Activated naive CD4-positive, alpha-beta T cell treated with anti-CD3 and anti-CD28 coated beads for 36 hours (primary cell): ENCODE measurements around the gene LDLRAD4. TPM values are rescaled to one million over a fixed set of nuclear protein-coding genes. Genes with fewer than 3 reads are reported as not detected.
A peak's percentile ranks its signal among the peaks of the same experiment; 100 is the strongest.

Source experiments
- CTCF ChIA-PET: fragments of 350-600 bp; sonication (Branson Sonifier 250); formaldehyde crosslinking; loops from one replicate; lab custom pipeline; 2021; ENCODE audit warnings: antibody characterized with exemption; lab: Charles Lee
- DNase-seq: peaks from one replicate; pipeline ENCODE4 v3.0.0-alpha.2; 2020
- H3K27ac Mint-ChIP-seq: one replicate; pipeline ENCODE4 v1.8.0; 2021; ENCODE audit warnings: mild to moderate bottlenecking, mixed read lengths
- H3K27me3 Mint-ChIP-seq: one replicate; pipeline ENCODE4 v1.8.0; 2021; ENCODE audit warnings: low read depth, mixed read lengths
- H3K36me3 Mint-ChIP-seq: one replicate; pipeline ENCODE4 v1.8.0; 2021; ENCODE audit warnings: low read depth, mixed read lengths
- H3K4me1 Mint-ChIP-seq: one replicate; pipeline ENCODE4 v1.8.0; 2021; ENCODE audit warnings: low read depth, mixed read lengths
- H3K4me3 Mint-ChIP-seq: one replicate; pipeline ENCODE4 v1.8.0; 2021; ENCODE audit warnings: mild to moderate bottlenecking, moderate library complexity, mixed read lengths
- H3K9me3 Mint-ChIP-seq: one replicate; pipeline ENCODE4 v1.8.0; 2021; ENCODE audit warnings: mixed read lengths
- intact Hi-C: fragments of 100-400 bp; cut with micrococcal nuclease; formaldehyde crosslinking; loops from one replicate; pipeline ENCODE4 v1.15.1; 2023
- total RNA-seq, 2 experiments: library from RNA; stranded (reverse); gene quantifications; one replicate each; pipeline ENCODE4 v1.2.3, GENCODE V29; 2021

Gene LDLRAD4
- total RNA-seq, 2 experiments from 2014 or later: 19.4 to 21.3 TPM

DNA sequence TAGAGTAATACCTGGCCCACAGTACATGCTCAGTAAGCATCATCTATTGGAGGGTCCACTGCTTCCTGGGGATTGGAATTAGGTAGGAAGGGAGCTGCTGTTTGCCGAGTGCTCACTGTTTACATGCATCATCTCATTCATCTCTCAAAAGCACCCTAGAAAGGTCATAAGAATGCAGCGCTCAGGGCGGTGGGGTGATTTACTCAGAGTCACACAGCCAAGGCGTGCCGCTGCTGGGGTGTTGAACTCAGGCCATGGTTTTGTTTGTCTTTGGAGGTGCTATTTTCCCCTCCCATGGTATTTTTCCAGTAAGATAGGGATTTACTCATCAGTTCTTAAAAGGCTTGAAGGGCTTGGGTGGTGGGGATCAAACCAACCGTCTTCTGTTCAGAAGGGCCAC is 227.5 kb downstream of the LDLRAD4 start:
- intact Hi-C loops: no loop called here
- Mint-ChIP-seq H3K4me3 (no peak overlapping the region), H3K27me3 (no peaks in the 10 kb centered on the region), H3K4me1 (peaks cover 18% of the 10 kb centered on the region), H3K9me3 (no peaks in the 10 kb centered on the region), H3K27ac (no peak overlapping the region), H3K36me3 (no peaks in the 10 kb centered on the region)
- DNase-seq: no peak
- CTCF ChIA-PET: interaction anchor here (0.7 kb wide), 1 partner anchor 49 kb away, joined by 5 read pairs; no protein-coding TSS in a partner anchor

- Mint-ChIP-seq H3K4me1 (peaks cover 19% of the 10 kb centered on the region), H3K36me3 (no peaks in the 10 kb centered on the region), H3K27me3 (no peaks in the 10 kb centered on the region), H3K9me3 (no peaks in the 10 kb centered on the region), H3K4me3 (no peak overlapping the region), H3K27ac (no peak overlapping the region)
- intact Hi-C loops: no loop called here
- CTCF ChIA-PET: interaction anchor here (0.7 kb wide), 1 partner anchor 50 kb away, joined by 5 read pairs; no protein-coding TSS in a partner anchor
- peak; percentile 61 for DNase-seq
Measured at GRCh38 chr18:13446610-13447461, 228.3 kb downstream of the LDLRAD4 start.

- H3K9me3 Mint-ChIP-seq: no peaks in the 10 kb centered on the region
- no peak overlapping the region for H3K27ac Mint-ChIP-seq
- peaks cover 17% of the 10 kb centered on the region for H3K4me1 Mint-ChIP-seq
- H3K27me3 Mint-ChIP-seq: no peaks in the 10 kb centered on the region
- no peak overlapping the region for H3K4me3 Mint-ChIP-seq
- H3K36me3 Mint-ChIP-seq: no peaks in the 10 kb centered on the region
- DNase-seq: no peak
- CTCF ChIA-PET: no interaction called here
- intact Hi-C loops: no loop called here
Measured at GRCh38 chr18:13447621-13448334, 229.2 kb downstream of the LDLRAD4 start.

DNA sequence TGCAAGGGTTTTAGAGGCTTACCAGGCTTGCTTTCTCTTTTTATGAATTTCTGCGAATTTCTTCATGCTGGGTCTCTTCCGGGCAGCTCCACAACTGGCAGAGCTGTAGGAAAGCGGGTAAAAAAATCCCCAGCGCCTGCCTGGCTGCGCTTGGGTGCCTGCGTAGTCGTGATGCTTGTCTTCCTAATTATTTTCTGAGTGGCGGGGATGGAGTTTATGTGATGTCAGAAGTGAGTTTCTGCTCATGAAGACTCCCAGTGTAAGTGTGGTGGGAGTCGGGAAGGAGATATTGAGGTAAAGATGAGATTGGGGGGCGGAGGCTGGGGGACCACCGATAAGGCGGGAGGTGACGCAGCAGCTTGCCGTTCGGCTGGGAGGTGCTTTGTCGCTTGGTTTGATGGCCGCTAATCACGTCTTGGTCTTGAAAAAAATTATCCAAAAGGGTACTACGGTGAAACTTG is 229.8 kb downstream of the LDLRAD4 start:
- no peak overlapping the region for H3K27ac Mint-ChIP-seq
- H3K9me3 Mint-ChIP-seq: no peaks in the 10 kb centered on the region
- intact Hi-C loops: no loop called here
- no peaks in the 10 kb centered on the region for H3K36me3 Mint-ChIP-seq
- no peak overlapping the region for H3K4me3 Mint-ChIP-seq
- DNase-seq: no peak
- H3K4me1 Mint-ChIP-seq: peaks cover 14% of the 10 kb centered on the region
- CTCF ChIA-PET: no interaction called here
- no peaks in the 10 kb centered on the region for H3K27me3 Mint-ChIP-seq

DNA sequence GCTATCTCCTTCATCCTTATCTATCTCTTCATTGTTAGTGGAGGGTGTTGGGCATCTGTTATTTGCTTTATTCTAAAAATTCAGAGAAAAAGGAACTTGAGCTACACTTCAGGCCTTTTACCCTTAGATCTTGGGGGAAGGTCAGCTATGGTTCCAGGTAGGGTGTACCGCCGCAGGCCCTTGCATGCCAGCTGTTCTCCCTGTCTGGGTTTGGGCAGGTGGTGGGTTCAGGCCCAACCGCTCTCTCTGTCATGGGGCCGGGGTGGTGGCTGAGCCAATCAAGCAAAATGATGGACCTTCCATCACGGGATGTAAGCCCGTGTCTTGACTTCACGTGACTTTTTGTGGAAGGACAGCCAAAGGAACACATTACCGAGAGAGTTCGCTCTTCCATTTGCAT is 231.1 kb downstream of the LDLRAD4 start:
- CTCF ChIA-PET: no interaction called here
- Mint-ChIP-seq H3K9me3 (no peaks in the 10 kb centered on the region), H3K4me1 (peaks cover 9% of the 10 kb centered on the region), H3K27ac (no peak overlapping the region), H3K36me3 (no peaks in the 10 kb centered on the region), H3K27me3 (no peaks in the 10 kb centered on the region), H3K4me3 (no peak overlapping the region)
- intact Hi-C loops: no loop called here
- no peak for DNase-seq

DNA sequence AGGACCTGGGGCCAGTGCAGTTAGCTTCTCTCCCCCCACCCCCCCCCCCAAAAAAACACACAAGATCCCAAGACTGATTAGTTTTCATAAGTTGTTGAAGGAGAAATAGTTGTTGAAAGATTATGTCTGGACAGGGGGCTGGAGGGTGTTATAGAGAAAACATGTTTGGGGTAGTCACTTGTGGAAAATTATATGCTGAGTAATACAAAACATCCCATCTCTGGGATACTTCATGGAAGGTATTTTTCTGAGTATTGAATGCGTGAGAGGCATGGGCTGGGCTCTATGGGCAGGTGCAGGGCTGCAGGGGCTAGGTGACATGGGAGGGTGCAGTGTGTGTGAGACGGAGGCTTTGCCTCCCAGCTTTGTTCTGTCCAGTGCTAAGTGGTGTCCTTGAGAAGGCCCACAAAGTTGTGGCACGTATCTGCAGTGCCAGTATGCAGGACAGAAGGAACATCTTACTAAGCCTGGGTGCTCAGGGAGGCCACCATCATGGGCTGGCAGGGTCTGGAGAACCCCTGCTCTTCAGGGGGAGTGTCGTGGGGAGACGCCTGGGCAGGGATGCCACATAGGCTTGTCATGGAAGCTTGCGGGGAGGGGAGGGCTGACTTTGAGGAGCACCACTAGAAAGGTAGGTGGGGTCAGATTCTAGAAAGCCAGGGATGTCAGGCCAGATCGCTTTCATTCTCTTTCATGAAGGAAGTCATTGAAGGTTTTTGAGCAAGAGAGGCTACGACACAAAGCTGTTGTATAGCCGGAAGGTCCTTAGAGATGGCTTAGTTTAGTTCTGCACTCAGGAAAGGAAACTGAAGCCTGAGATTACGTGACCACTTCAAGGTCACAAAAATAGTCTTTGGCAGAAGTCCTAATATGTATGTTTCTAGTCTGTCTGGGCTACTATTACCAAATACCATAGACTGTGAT is 232.0 kb downstream of the LDLRAD4 start:
- H3K27ac Mint-ChIP-seq: no peak overlapping the region
- intact Hi-C loops: no loop called here
- DNase-seq: no peak
- no peaks in the 10 kb centered on the region for H3K9me3 Mint-ChIP-seq
- CTCF ChIA-PET: no interaction called here
- H3K27me3 Mint-ChIP-seq: no peaks in the 10 kb centered on the region
- no peaks in the 10 kb centered on the region for H3K36me3 Mint-ChIP-seq
- peaks cover 13% of the 10 kb centered on the region for H3K4me1 Mint-ChIP-seq
- H3K4me3 Mint-ChIP-seq: no peak overlapping the region

DNA sequence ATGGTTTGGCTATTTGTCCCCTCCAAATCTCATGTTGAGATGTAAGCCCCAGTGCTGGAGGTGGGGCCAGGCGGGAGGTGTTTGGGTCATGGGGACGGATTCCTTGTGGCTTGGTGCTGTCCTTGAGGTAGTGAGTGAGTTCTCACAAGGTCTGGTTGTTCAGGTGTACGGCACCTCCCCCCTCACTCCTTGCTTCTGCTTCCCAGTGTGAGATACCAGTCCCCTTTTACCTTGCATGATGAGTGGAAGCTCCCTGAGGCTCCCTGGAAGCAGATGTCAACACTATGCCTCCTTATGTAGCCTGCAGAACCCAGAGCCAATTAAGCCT is 232.6 kb downstream of the LDLRAD4 start:
- peaks cover 19% of the 10 kb centered on the region for H3K4me1 Mint-ChIP-seq
- intact Hi-C loops: no loop called here
- no peak overlapping the region for H3K27ac Mint-ChIP-seq
- H3K27me3 Mint-ChIP-seq: no peaks in the 10 kb centered on the region
- no peak overlapping the region for H3K4me3 Mint-ChIP-seq
- no peak for DNase-seq
- CTCF ChIA-PET: no interaction called here
- H3K9me3 Mint-ChIP-seq: no peaks in the 10 kb centered on the region
- H3K36me3 Mint-ChIP-seq: no peaks in the 10 kb centered on the region

DNA sequence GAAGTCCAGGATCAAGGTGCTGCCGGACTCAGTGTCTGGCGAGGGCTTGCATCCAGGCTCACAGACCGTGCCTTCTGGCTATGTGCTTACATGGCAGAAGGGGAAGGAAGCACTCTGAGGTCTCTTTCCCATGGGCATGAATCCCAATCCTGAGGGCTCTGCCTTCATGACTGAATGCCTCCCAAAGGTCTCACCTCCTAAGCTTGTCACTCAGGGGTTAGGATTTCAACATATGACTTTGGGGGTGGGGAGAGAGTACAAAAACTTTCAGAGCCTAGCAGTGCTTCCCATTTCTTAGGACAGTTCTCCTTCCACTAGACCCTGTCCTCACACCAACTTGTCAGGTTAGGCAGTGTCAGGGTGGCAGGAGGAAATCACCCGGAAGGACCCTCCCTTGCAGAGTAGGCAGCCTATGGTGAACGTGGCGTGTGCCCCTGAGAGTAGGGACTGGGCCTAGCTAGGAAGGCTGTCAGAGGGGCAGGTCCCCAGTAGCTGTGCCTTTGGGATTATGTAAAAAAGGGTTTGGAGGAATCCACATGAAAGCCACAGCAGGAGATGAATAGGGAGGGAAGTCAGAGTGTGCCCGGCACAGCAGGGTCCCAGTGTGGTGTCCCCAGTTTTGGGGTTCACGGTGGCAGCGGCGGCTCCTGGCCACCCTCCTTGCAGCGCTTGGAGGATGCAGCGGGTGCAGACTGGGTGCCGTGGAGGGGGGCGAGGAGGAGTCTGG is 233.3 kb downstream of the LDLRAD4 start:
- DNase-seq: no peak
- H3K4me3 Mint-ChIP-seq: no peak overlapping the region
- H3K36me3 Mint-ChIP-seq: no peaks in the 10 kb centered on the region
- H3K27me3 Mint-ChIP-seq: no peaks in the 10 kb centered on the region
- no peaks in the 10 kb centered on the region for H3K9me3 Mint-ChIP-seq
- intact Hi-C loops: no loop called here
- peaks cover 24% of the 10 kb centered on the region for H3K4me1 Mint-ChIP-seq
- no peak overlapping the region for H3K27ac Mint-ChIP-seq
- CTCF ChIA-PET: no interaction called here

DNA sequence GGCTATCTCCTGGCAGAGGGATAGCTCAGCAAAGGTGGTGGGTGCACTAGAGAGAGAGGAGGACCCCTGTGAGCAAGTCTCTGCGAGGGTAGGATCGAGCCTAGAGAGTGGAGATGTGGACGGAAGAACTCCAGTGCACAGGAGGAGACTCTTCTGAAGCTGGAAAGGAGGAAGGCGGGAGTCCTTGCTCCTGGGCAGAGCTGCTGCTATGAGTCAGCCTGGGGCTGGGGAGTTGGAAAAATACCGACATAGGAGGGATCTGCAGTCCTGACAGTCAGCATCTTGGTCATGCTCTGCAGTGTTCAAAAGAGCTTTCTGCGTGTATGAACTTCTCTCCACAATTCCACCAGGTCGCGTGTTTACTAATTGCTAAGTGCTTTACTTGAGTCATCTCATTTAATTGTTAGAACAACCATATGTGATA is 233.8 kb downstream of the LDLRAD4 start:
- Mint-ChIP-seq H3K27ac (no peak overlapping the region), H3K27me3 (no peaks in the 10 kb centered on the region), H3K36me3 (no peaks in the 10 kb centered on the region), H3K4me1 (peaks cover 30% of the 10 kb centered on the region), H3K4me3 (no peak overlapping the region), H3K9me3 (no peaks in the 10 kb centered on the region)
- DNase-seq: no peak
- intact Hi-C loops: no loop called here
- CTCF ChIA-PET: no interaction called here

DNA sequence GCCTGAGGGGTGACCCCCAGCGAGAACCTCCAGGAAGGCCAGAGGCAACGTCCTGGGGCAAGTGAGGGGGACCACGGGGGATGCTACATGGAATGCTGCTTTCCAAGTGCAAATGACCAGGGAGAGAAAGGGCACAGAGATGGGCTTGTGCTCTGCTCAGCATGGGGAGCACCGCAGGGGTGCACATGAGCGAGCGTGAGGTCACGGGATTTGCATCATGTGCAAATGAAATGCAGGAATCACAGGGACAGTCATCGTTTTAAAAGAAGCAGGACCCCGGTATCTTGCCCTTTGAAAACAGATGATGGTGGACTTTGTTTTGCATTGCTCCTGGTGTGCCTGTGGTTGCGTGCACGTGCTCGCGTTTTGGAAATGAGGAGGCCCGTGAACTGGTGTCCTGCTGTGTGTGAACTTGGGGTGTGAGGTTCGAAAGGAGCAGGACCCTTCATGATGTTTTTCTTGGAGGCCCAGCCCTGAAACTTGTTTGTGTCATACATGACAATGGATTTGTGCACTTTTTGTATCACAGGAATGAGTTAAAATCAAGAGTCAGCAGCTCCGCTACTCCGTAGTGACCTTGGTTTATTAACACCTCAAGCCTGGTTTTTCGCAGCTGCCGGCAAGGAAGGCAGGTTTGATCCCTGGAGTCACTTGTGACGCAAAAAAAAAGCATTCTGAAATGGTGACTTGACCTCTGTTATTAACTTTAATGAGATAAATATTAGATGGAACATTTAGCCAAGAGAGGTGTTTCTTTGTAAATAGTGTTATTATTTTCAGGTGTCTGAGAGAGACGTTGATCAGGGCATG is 234.5 kb downstream of the LDLRAD4 start:
- Mint-ChIP-seq H3K36me3 (peaks cover 3% of the 10 kb centered on the region), H3K27me3 (no peaks in the 10 kb centered on the region), H3K27ac (no peak overlapping the region), H3K4me1 (peaks cover 31% of the 10 kb centered on the region), H3K4me3 (no peak overlapping the region), H3K9me3 (no peaks in the 10 kb centered on the region)
- CTCF ChIA-PET: no interaction called here
- intact Hi-C loops: no loop called here
- DNase-seq: no peak

GRCh38 chr18:13453714-13454113 is 235.2 kb downstream of the LDLRAD4 start:
- Mint-ChIP-seq H3K27me3 (no peaks in the 10 kb centered on the region), H3K27ac (no peak overlapping the region), H3K4me1 (peaks cover 31% of the 10 kb centered on the region), H3K9me3 (no peaks in the 10 kb centered on the region), H3K4me3 (no peak overlapping the region), H3K36me3 (peaks cover 4% of the 10 kb centered on the region)
- intact Hi-C loops: no loop called here
- no peak for DNase-seq
- CTCF ChIA-PET: no interaction called here
